ENCODE results near the gene SNX9.
"Not testable (repeated sequence)": the region's sequence is repeated elsewhere in the genome, so short reads cannot be mapped to it uniquely, and the experiment has no call there.

The SNX9 gene

GRCh38 chr6:157946865-157947532, 124.0 kb downstream of the SNX9 start:
- DNase-seq (ENCODE audit: low read depth in 2 of 3, low spot score in 1 of 3): no peak

- DNase-seq (ENCODE audit: low read depth in 2 of 3, low spot score in 1 of 3): not testable (repeated sequence)
These were observed 127.9 kb downstream of the SNX9 start for GRCh38 chr6:157950899-157951298.

GRCh38 chr6:157951828-157952227, 128.8 kb downstream of the SNX9 start:
- no peak for DNase-seq (ENCODE audit: low read depth in 2 of 3, low spot score in 1 of 3)

- no peak for DNase-seq (ENCODE audit: low read depth in 2 of 3, low spot score in 1 of 3)
These were observed 129.9 kb downstream of the SNX9 start for GRCh38 chr6:157952861-157953351.

- DNase-seq (ENCODE audit: low read depth in 2 of 3, low spot score in 1 of 3): no peak
These were observed 130.6 kb downstream of the SNX9 start for GRCh38 chr6:157953580-157954091.

- no peak for DNase-seq (ENCODE audit: low read depth in 2 of 3, low spot score in 1 of 3)
These were observed 131.4 kb downstream of the SNX9 start for GRCh38 chr6:157954150-157955117.

- no peak for DNase-seq (ENCODE audit: low read depth in 2 of 3, low spot score in 1 of 3)
These were observed 132.6 kb downstream of the SNX9 start for GRCh38 chr6:157955675-157956074.

- DNase-seq (ENCODE audit: low read depth in 2 of 3, low spot score in 1 of 3): no peak
These were observed 133.2 kb downstream of the SNX9 start for GRCh38 chr6:157956171-157956730.

- DNase-seq (ENCODE audit: low read depth in 2 of 3, low spot score in 1 of 3): no peak
These were observed 136.6 kb downstream of the SNX9 start for GRCh38 chr6:157959451-157960227.

GRCh38 chr6:157961153-157961831, 138.2 kb downstream of the SNX9 start:
- DNase-seq (ENCODE audit: low read depth in 2 of 3, low spot score in 1 of 3): no peak

GRCh38 chr6:157961832-157962575, 139.0 kb downstream of the SNX9 start:
- DNase-seq (ENCODE audit: low read depth in 2 of 3, low spot score in 1 of 3): no peak

- peak in 1 of 3 donors; percentile 7 for DNase-seq (ENCODE audit: low read depth in 2 of 3, low spot score in 1 of 3)
These were observed 139.7 kb downstream of the SNX9 start for GRCh38 chr6:157962601-157963302.

GRCh38 chr6:157964100-157964499, 141.1 kb downstream of the SNX9 start:
- no peak for DNase-seq (ENCODE audit: low read depth in 2 of 3, low spot score in 1 of 3)

- no peak for DNase-seq (ENCODE audit: low read depth in 2 of 3, low spot score in 1 of 3)
These were observed 142.3 kb downstream of the SNX9 start for GRCh38 chr6:157965387-157965786.

- no peak for DNase-seq (ENCODE audit: low read depth in 2 of 3, low spot score in 1 of 3)
These were observed 143.5 kb downstream of the SNX9 start for GRCh38 chr6:157966589-157966977.

- no peak for DNase-seq (ENCODE audit: low read depth in 2 of 3, low spot score in 1 of 3)
These were observed 144.0 kb downstream of the SNX9 start for GRCh38 chr6:157967020-157967419.

- no peak for DNase-seq (ENCODE audit: low read depth in 2 of 3, low spot score in 1 of 3)
These were observed 144.4 kb downstream of the SNX9 start for GRCh38 chr6:157967486-157967885.

- DNase-seq (ENCODE audit: low read depth in 2 of 3, low spot score in 1 of 3): not testable (repeated sequence)
These were observed 149.1 kb downstream of the SNX9 start for GRCh38 chr6:157972177-157972576.

- no peak for DNase-seq (ENCODE audit: low read depth in 2 of 3, low spot score in 1 of 3)
These were observed 151.4 kb downstream of the SNX9 start for GRCh38 chr6:157974341-157974894.

Measured in stimulated activated CD4-positive, alpha-beta T cell treated with anti-CD3 and anti-CD28 coated beads, Interleukin-12 subunit alpha, Interleukin-12 subunit beta, amount 100 ng/mL, for 48 hours (primary cell).